ENCODE measurements around the gene AK1. TPM values are rescaled to one million over a fixed set of nuclear protein-coding genes. Genes with fewer than 3 reads are reported as not detected.

The AK1 gene
- total and polyA plus RNA-seq, 8 donors = 8.9 to 81.7 (median 16.6) TPM

GRCh38 chr9:127912296-127912695, 34.8 kb upstream of the AK1 start:
- WGBS, 2 donors = 94% methylated on average over 31 of the region's 31 CpGs
- intact Hi-C loops (cut with DNase I) = no loop called here
- ATAC-seq (no peak), FAIRE-seq (no peak), DNase-seq (peak in 1 of 6 donors; percentile 73)
- no peak overlapping the region for H3K27ac ChIP-seq
- peaks cover 0 to 33% (median 13%) of the 10 kb centered on the region in 3 donors for H3K36me3 ChIP-seq
- no peaks in the 10 kb centered on the region for H3K9me3 ChIP-seq
- peaks cover 9 to 14% (median 13%) of the 10 kb centered on the region in 3 donors for H3K4me1 ChIP-seq
- no peak for TF ChIP-seq CTCF (IDR thresholded peaks at IDR 0.05)
- H3K4me3 ChIP-seq = no peak overlapping the region
- no peaks in the 10 kb centered on the region for H3K27me3 ChIP-seq

GRCh38 chr9:127910613-127911205, 33.2 kb upstream of the AK1 start:
- intact Hi-C loops (cut with DNase I) = no loop called here
- DNase-seq (no peak), FAIRE-seq (no peak), ATAC-seq (no peak)
- no peak overlapping the region for H3K27ac ChIP-seq
- no peaks in the 10 kb centered on the region for H3K9me3 ChIP-seq
- peaks cover 7 to 16% (median 14%) of the 10 kb centered on the region in 3 donors for H3K4me1 ChIP-seq
- no peak overlapping the region for H3K4me3 ChIP-seq
- WGBS, 2 donors = 66 to 75% methylated on average over 6 of the region's 6 CpGs
- no peaks in the 10 kb centered on the region for H3K27me3 ChIP-seq
- peaks cover 0 to 33% (median 13%) of the 10 kb centered on the region in 3 donors for H3K36me3 ChIP-seq
- no peak for TF ChIP-seq CTCF (IDR thresholded peaks at IDR 0.05)

- H3K4me1 ChIP-seq = peaks cover 0 to 12% (median 9%) of the 10 kb centered on the region in 3 donors
- no peak for FAIRE-seq
These were observed 32.4 kb upstream of the AK1 start for GRCh38 chr9:127909839-127910273.

GRCh38 chr9:127908660-127908926, 31.1 kb upstream of the AK1 start:
- H3K4me1 ChIP-seq = peaks cover 0 to 19% (median 17%) of the 10 kb centered on the region in 3 donors
- WGBS, 2 donors = 91 to 93% methylated on average over 10 of the region's 10 CpGs

More at GRCh38 chr9:127909839-127910273, 32.4 kb upstream of the AK1 start:
- intact Hi-C loops (cut with DNase I) = no loop called here
- Histone ChIP-seq H3K9me3 (no peaks in the 10 kb centered on the region), H3K36me3 (peaks cover 0 to 33% (median 13%) of the 10 kb centered on the region in 3 donors), H3K4me3 (no peak overlapping the region), H3K27ac (no peak overlapping the region), H3K27me3 (no peaks in the 10 kb centered on the region)
- DNase-seq = peak in 2 of 6 donors; percentile 56 to 81
- no peak for ATAC-seq
- WGBS, 2 donors = 87% methylated on average over 17 of the region's 17 CpGs
- TF ChIP-seq CTCF (IDR thresholded peaks at IDR 0.05) = no peak

More at GRCh38 chr9:127908660-127908926, 31.1 kb upstream of the AK1 start:
- peaks cover 0 to 33% (median 13%) of the 10 kb centered on the region in 3 donors for H3K36me3 ChIP-seq
- DNase-seq (peak in 1 of 6 donors; percentile 60), FAIRE-seq (no peak), ATAC-seq (no peak)
- no peak overlapping the region for H3K27ac ChIP-seq
- intact Hi-C loops (cut with DNase I) = no loop called here
- TF ChIP-seq CTCF (IDR thresholded peaks at IDR 0.05) = no peak
- H3K4me3 ChIP-seq = no peak overlapping the region
- no peaks in the 10 kb centered on the region for H3K9me3 ChIP-seq
- H3K27me3 ChIP-seq = no peaks in the 10 kb centered on the region
